ENCODE data around the gene MVB12B. TPM values are rescaled to one million over a fixed set of nuclear protein-coding genes. Genes with fewer than 3 reads are reported as not detected.

MVB12B gene
- total and polyA plus RNA-seq, 2 experiments from 2014 or later, result 19.0 to 29.9 TPM

GRCh38 chr9:126411948-126412284 is 85.3 kb downstream of the MVB12B start:
- no peak overlapping the region for H3K27ac ChIP-seq
- no peaks in the 10 kb centered on the region for H3K36me3 ChIP-seq
- DNase-seq (ENCODE audit: low read depth in 1 of 2, low spot score in 1 of 2), result no peak
- TF ChIP-seq CTCF (IDR thresholded peaks at IDR 0.05; ENCODE audit: low read depth, low read length), result no peak
- no peak overlapping the region for H3K4me3 ChIP-seq
- no peaks in the 10 kb centered on the region for H3K27me3 ChIP-seq
- no peaks in the 10 kb centered on the region for H3K9me3 ChIP-seq (ENCODE audit: low read depth)
- no peaks in the 10 kb centered on the region for H3K4me1 ChIP-seq (ENCODE audit: low read depth)

- DNase-seq (ENCODE audit: low read depth in 1 of 2, low spot score in 1 of 2), result no peak
- H3K4me3 ChIP-seq, result no peak overlapping the region
- TF ChIP-seq CTCF (IDR thresholded peaks at IDR 0.05; ENCODE audit: low read depth, low read length), result no peak
- no peaks in the 10 kb centered on the region for H3K27me3 ChIP-seq
- no peaks in the 10 kb centered on the region for H3K36me3 ChIP-seq
- H3K27ac ChIP-seq, result no peak overlapping the region
- H3K4me1 ChIP-seq (ENCODE audit: low read depth), result no peaks in the 10 kb centered on the region
- no peaks in the 10 kb centered on the region for H3K9me3 ChIP-seq (ENCODE audit: low read depth)
These were observed 86.3 kb downstream of the MVB12B start for GRCh38 chr9:126412905-126413304.

GRCh38 chr9:126413391-126414068 is 86.9 kb downstream of the MVB12B start:
- H3K36me3 ChIP-seq, result no peaks in the 10 kb centered on the region
- no peaks in the 10 kb centered on the region for H3K4me1 ChIP-seq (ENCODE audit: low read depth)
- H3K27me3 ChIP-seq, result no peaks in the 10 kb centered on the region
- H3K27ac ChIP-seq, result no peak overlapping the region
- DNase-seq (ENCODE audit: low read depth in 1 of 2, low spot score in 1 of 2), result no peak
- H3K4me3 ChIP-seq, result no peak overlapping the region
- no peaks in the 10 kb centered on the region for H3K9me3 ChIP-seq (ENCODE audit: low read depth)
- no peak for TF ChIP-seq CTCF (IDR thresholded peaks at IDR 0.05; ENCODE audit: low read depth, low read length)

- TF ChIP-seq CTCF (IDR thresholded peaks at IDR 0.05; ENCODE audit: low read depth, low read length), result no peak
- Histone ChIP-seq H3K4me1 (ENCODE audit: low read depth) (peaks cover 7% of the 10 kb centered on the region), H3K27me3 (no peaks in the 10 kb centered on the region), H3K27ac (no peak overlapping the region), H3K9me3 (ENCODE audit: low read depth) (no peaks in the 10 kb centered on the region), H3K36me3 (no peaks in the 10 kb centered on the region), H3K4me3 (no peak overlapping the region)
- no peak for DNase-seq (ENCODE audit: low read depth in 1 of 2, low spot score in 1 of 2)
These were observed 89.2 kb downstream of the MVB12B start for GRCh38 chr9:126415741-126416370.

GRCh38 chr9:126417043-126417442 is 90.4 kb downstream of the MVB12B start:
- Histone ChIP-seq H3K36me3 (no peaks in the 10 kb centered on the region), H3K4me1 (ENCODE audit: low read depth) (peaks cover 7% of the 10 kb centered on the region), H3K27me3 (no peaks in the 10 kb centered on the region), H3K9me3 (ENCODE audit: low read depth) (no peaks in the 10 kb centered on the region), H3K4me3 (no peak overlapping the region), H3K27ac (no peak overlapping the region)
- DNase-seq (ENCODE audit: low read depth in 1 of 2, low spot score in 1 of 2), result no peak
- TF ChIP-seq CTCF (IDR thresholded peaks at IDR 0.05; ENCODE audit: low read depth, low read length), result no peak
